ENCODE measurements around the gene TRIM67.

The TRIM67 gene

GRCh38 chr1:231196728-231197127 lies 34.9 kb downstream of the TRIM67 start:
- Histone ChIP-seq H3K9me3 (ENCODE audit: control insufficient read depth in 1 of 2, low read length in 2 of 2) (no peaks in the 10 kb centered on the region), H3K4me1 (ENCODE audit: control insufficient read depth in 1 of 2, insufficient read depth in 2 of 2, low read length in 2 of 2) (no peaks in the 10 kb centered on the region), H3K4me3 (ENCODE audit: low read depth in 1 of 2, low read length in 2 of 2) (no peak overlapping the region), H3K27me3 (ENCODE audit: low read depth, low read length) (no peaks in the 10 kb centered on the region), H3K27ac (ENCODE audit: low read length) (no peak overlapping the region), H3K36me3 (ENCODE audit: control insufficient read depth in 1 of 2, insufficient read depth in 2 of 2, low read length in 2 of 2) (no peaks in the 10 kb centered on the region)

- Histone ChIP-seq H3K9me3 (ENCODE audit: control insufficient read depth in 1 of 2, low read length in 2 of 2) (no peaks in the 10 kb centered on the region), H3K27me3 (ENCODE audit: low read depth, low read length) (peaks cover 3% of the 10 kb centered on the region), H3K36me3 (ENCODE audit: control insufficient read depth in 1 of 2, insufficient read depth in 2 of 2, low read length in 2 of 2) (no peaks in the 10 kb centered on the region), H3K4me1 (ENCODE audit: control insufficient read depth in 1 of 2, insufficient read depth in 2 of 2, low read length in 2 of 2) (no peaks in the 10 kb centered on the region), H3K4me3 (ENCODE audit: low read depth in 1 of 2, low read length in 2 of 2) (no peak overlapping the region), H3K27ac (ENCODE audit: low read length) (no peak overlapping the region)
Observed at GRCh38 chr1:231199868-231200267, 38.0 kb downstream of the TRIM67 start.

- no peaks in the 10 kb centered on the region for H3K36me3 ChIP-seq (ENCODE audit: control insufficient read depth in 1 of 2, insufficient read depth in 2 of 2, low read length in 2 of 2)
- H3K4me1 ChIP-seq (ENCODE audit: control insufficient read depth in 1 of 2, insufficient read depth in 2 of 2, low read length in 2 of 2), result no peaks in the 10 kb centered on the region
- H3K9me3 ChIP-seq (ENCODE audit: control insufficient read depth in 1 of 2, low read length in 2 of 2), result no peaks in the 10 kb centered on the region
- no peak overlapping the region for H3K27ac ChIP-seq (ENCODE audit: low read length)
- H3K4me3 ChIP-seq (ENCODE audit: low read depth in 1 of 2, low read length in 2 of 2), result no peak overlapping the region
- peaks cover 3% of the 10 kb centered on the region for H3K27me3 ChIP-seq (ENCODE audit: low read depth, low read length)
Observed at GRCh38 chr1:231200388-231201031, 38.7 kb downstream of the TRIM67 start.

GRCh38 chr1:231201375-231201978 lies 39.6 kb downstream of the TRIM67 start:
- Histone ChIP-seq H3K27me3 (ENCODE audit: low read depth, low read length) (peaks cover 3% of the 10 kb centered on the region), H3K9me3 (ENCODE audit: control insufficient read depth in 1 of 2, low read length in 2 of 2) (no peaks in the 10 kb centered on the region), H3K27ac (ENCODE audit: low read length) (no peak overlapping the region), H3K4me1 (ENCODE audit: control insufficient read depth in 1 of 2, insufficient read depth in 2 of 2, low read length in 2 of 2) (no peaks in the 10 kb centered on the region), H3K36me3 (ENCODE audit: control insufficient read depth in 1 of 2, insufficient read depth in 2 of 2, low read length in 2 of 2) (no peaks in the 10 kb centered on the region), H3K4me3 (ENCODE audit: low read depth in 1 of 2, low read length in 2 of 2) (no peak overlapping the region)

- Histone ChIP-seq H3K4me1 (ENCODE audit: control insufficient read depth in 1 of 2, insufficient read depth in 2 of 2, low read length in 2 of 2) (no peaks in the 10 kb centered on the region), H3K27me3 (ENCODE audit: low read depth, low read length) (peaks cover 3% of the 10 kb centered on the region), H3K27ac (ENCODE audit: low read length) (no peak overlapping the region), H3K36me3 (ENCODE audit: control insufficient read depth in 1 of 2, insufficient read depth in 2 of 2, low read length in 2 of 2) (no peaks in the 10 kb centered on the region), H3K4me3 (ENCODE audit: low read depth in 1 of 2, low read length in 2 of 2) (no peak overlapping the region), H3K9me3 (ENCODE audit: control insufficient read depth in 1 of 2, low read length in 2 of 2) (no peaks in the 10 kb centered on the region)
Observed at GRCh38 chr1:231201979-231202633, 40.2 kb downstream of the TRIM67 start.

- Histone ChIP-seq H3K36me3 (ENCODE audit: control insufficient read depth in 1 of 2, insufficient read depth in 2 of 2, low read length in 2 of 2) (no peaks in the 10 kb centered on the region), H3K4me3 (ENCODE audit: low read depth in 1 of 2, low read length in 2 of 2) (no peak overlapping the region), H3K9me3 (ENCODE audit: control insufficient read depth in 1 of 2, low read length in 2 of 2) (no peaks in the 10 kb centered on the region), H3K4me1 (ENCODE audit: control insufficient read depth in 1 of 2, insufficient read depth in 2 of 2, low read length in 2 of 2) (no peaks in the 10 kb centered on the region), H3K27ac (ENCODE audit: low read length) (no peak overlapping the region), H3K27me3 (ENCODE audit: low read depth, low read length) (peaks cover 3% of the 10 kb centered on the region)
Observed at GRCh38 chr1:231203259-231204057, 41.6 kb downstream of the TRIM67 start.

GRCh38 chr1:231206856-231207255 lies 45.0 kb downstream of the TRIM67 start:
- no peak overlapping the region for H3K4me3 ChIP-seq (ENCODE audit: low read depth in 1 of 2, low read length in 2 of 2)
- no peaks in the 10 kb centered on the region for H3K36me3 ChIP-seq (ENCODE audit: control insufficient read depth in 1 of 2, insufficient read depth in 2 of 2, low read length in 2 of 2)
- peaks cover 3% of the 10 kb centered on the region for H3K27me3 ChIP-seq (ENCODE audit: low read depth, low read length)
- H3K27ac ChIP-seq (ENCODE audit: low read length), result no peak overlapping the region
- no peaks in the 10 kb centered on the region for H3K9me3 ChIP-seq (ENCODE audit: control insufficient read depth in 1 of 2, low read length in 2 of 2)
- H3K4me1 ChIP-seq (ENCODE audit: control insufficient read depth in 1 of 2, insufficient read depth in 2 of 2, low read length in 2 of 2), result peaks cover 0 to 8% of the 10 kb centered on the region in 2 donors

GRCh38 chr1:231207437-231207836 lies 45.6 kb downstream of the TRIM67 start:
- Histone ChIP-seq H3K9me3 (ENCODE audit: control insufficient read depth in 1 of 2, low read length in 2 of 2) (no peaks in the 10 kb centered on the region), H3K36me3 (ENCODE audit: control insufficient read depth in 1 of 2, insufficient read depth in 2 of 2, low read length in 2 of 2) (no peaks in the 10 kb centered on the region), H3K4me3 (ENCODE audit: low read depth in 1 of 2, low read length in 2 of 2) (no peak overlapping the region), H3K27me3 (ENCODE audit: low read depth, low read length) (peaks cover 3% of the 10 kb centered on the region), H3K4me1 (ENCODE audit: control insufficient read depth in 1 of 2, insufficient read depth in 2 of 2, low read length in 2 of 2) (peaks cover 0 to 8% of the 10 kb centered on the region in 2 donors), H3K27ac (ENCODE audit: low read length) (no peak overlapping the region)

GRCh38 chr1:231208980-231209379 lies 47.1 kb downstream of the TRIM67 start:
- no peaks in the 10 kb centered on the region for H3K27me3 ChIP-seq (ENCODE audit: low read depth, low read length)
- no peaks in the 10 kb centered on the region for H3K9me3 ChIP-seq (ENCODE audit: control insufficient read depth in 1 of 2, low read length in 2 of 2)
- H3K27ac ChIP-seq (ENCODE audit: low read length), result no peak overlapping the region
- H3K36me3 ChIP-seq (ENCODE audit: control insufficient read depth in 1 of 2, insufficient read depth in 2 of 2, low read length in 2 of 2), result no peaks in the 10 kb centered on the region
- no peak overlapping the region for H3K4me3 ChIP-seq (ENCODE audit: low read depth in 1 of 2, low read length in 2 of 2)
- H3K4me1 ChIP-seq (ENCODE audit: control insufficient read depth in 1 of 2, insufficient read depth in 2 of 2, low read length in 2 of 2), result peaks cover 0 to 8% of the 10 kb centered on the region in 2 donors

GRCh38 chr1:231209531-231209930 lies 47.7 kb downstream of the TRIM67 start:
- peaks cover 0 to 8% of the 10 kb centered on the region in 2 donors for H3K4me1 ChIP-seq (ENCODE audit: control insufficient read depth in 1 of 2, insufficient read depth in 2 of 2, low read length in 2 of 2)
- no peaks in the 10 kb centered on the region for H3K9me3 ChIP-seq (ENCODE audit: control insufficient read depth in 1 of 2, low read length in 2 of 2)
- no peaks in the 10 kb centered on the region for H3K27me3 ChIP-seq (ENCODE audit: low read depth, low read length)
- H3K36me3 ChIP-seq (ENCODE audit: control insufficient read depth in 1 of 2, insufficient read depth in 2 of 2, low read length in 2 of 2), result no peaks in the 10 kb centered on the region
- no peak overlapping the region for H3K27ac ChIP-seq (ENCODE audit: low read length)
- H3K4me3 ChIP-seq (ENCODE audit: low read depth in 1 of 2, low read length in 2 of 2), result no peak overlapping the region

- no peaks in the 10 kb centered on the region for H3K9me3 ChIP-seq (ENCODE audit: control insufficient read depth in 1 of 2, low read length in 2 of 2)
- H3K27me3 ChIP-seq (ENCODE audit: low read depth, low read length), result no peaks in the 10 kb centered on the region
Observed at GRCh38 chr1:231210126-231210525, 48.3 kb downstream of the TRIM67 start.

More at GRCh38 chr1:231210126-231210525, 48.3 kb downstream of the TRIM67 start:
- Histone ChIP-seq H3K4me1 (ENCODE audit: control insufficient read depth in 1 of 2, insufficient read depth in 2 of 2, low read length in 2 of 2) (peaks cover 0 to 8% of the 10 kb centered on the region in 2 donors), H3K27ac (ENCODE audit: low read length) (no peak overlapping the region), H3K36me3 (ENCODE audit: control insufficient read depth in 1 of 2, insufficient read depth in 2 of 2, low read length in 2 of 2) (no peaks in the 10 kb centered on the region), H3K4me3 (ENCODE audit: low read depth in 1 of 2, low read length in 2 of 2) (no peak overlapping the region)
